Osteoblast (primary cell): ENCODE data around the gene OR2J3. TPM values are rescaled to one million over a fixed set of nuclear protein-coding genes. Genes with fewer than 3 reads are reported as not detected.

ENCODE experiments used
- DNase-seq: peaks from one replicate; pipeline ENCODE4 v3.0.0; 2011; ENCODE audit warnings: low spot score, mixed read lengths; ENCODE audit not compliant: insufficient read length; ENCODE audit errors: missing footprints
- H2AFZ ChIP-seq: 2 replicates; pipeline ENCODE4 v1.6.0; 2011; ENCODE audit warnings: mild to moderate bottlenecking, low read length
- H3K27ac ChIP-seq: 2 replicates; pipeline ENCODE4 v1.5.1; 2011; ENCODE audit warnings: mild to moderate bottlenecking, low read depth, low read length, moderate library complexity
- H3K27me3 ChIP-seq: 2 replicates; pipeline ENCODE4 v1.6.0; 2012; ENCODE audit warnings: mild to moderate bottlenecking, control low read depth, inconsistent platforms, low read length, moderate library complexity; ENCODE audit not compliant: insufficient read depth
- H3K36me3 ChIP-seq: 2 replicates; pipeline ENCODE4 v1.5.1; 2011; ENCODE audit warnings: mild to moderate bottlenecking, low read length, control low read depth, moderate library complexity; ENCODE audit not compliant: insufficient read depth
- H3K4me1 ChIP-seq: 2 replicates; pipeline ENCODE4 v1.5.1; 2011; ENCODE audit warnings: mild to moderate bottlenecking, low read length, control low read depth, moderate library complexity; ENCODE audit not compliant: insufficient read depth
- H3K4me2 ChIP-seq: 2 replicates; pipeline ENCODE4 v1.6.0; 2011; ENCODE audit warnings: mild to moderate bottlenecking, low read length; ENCODE audit not compliant: insufficient read depth
- H3K4me3 ChIP-seq: fragments of 200-600 bp; sonication (generic); 3 replicates; pipeline ENCODE4 v1.5.1; 2012; ENCODE audit warnings: mild to moderate bottlenecking, low read length, inconsistent platforms; ENCODE audit not compliant: insufficient read depth
- H3K79me2 ChIP-seq: 2 replicates; pipeline ENCODE4 v1.6.0; 2012; ENCODE audit warnings: mild to moderate bottlenecking, low read length, control low read depth, inconsistent platforms; ENCODE audit not compliant: insufficient read depth
- H3K9me3 ChIP-seq: 2 replicates; pipeline ENCODE4 v1.5.1; 2011; ENCODE audit warnings: low read depth, low read length, control low read depth
- H4K20me1 ChIP-seq: 2 replicates; pipeline ENCODE4 v1.6.0; 2012; ENCODE audit warnings: mild to moderate bottlenecking, low read length, control low read depth; ENCODE audit not compliant: insufficient read depth
- CTCF ChIP-seq: IDR thresholded peaks from 2 replicates; pipeline ENCODE4 v1.5.1; 2011; ENCODE audit warnings: mild to moderate bottlenecking, low read depth, low read length, moderate library complexity; ENCODE audit errors: extremely low read depth
- total RNA-seq: library from RNA; depleted of rRNA; stranded (reverse); fragments of >200 nt; gene quantifications from 2 replicates; pipeline ENCODE4 v1.2.3, GENCODE V29; 2012

Gene OR2J3
- total RNA-seq, 1 donor, result not detected

DNA sequence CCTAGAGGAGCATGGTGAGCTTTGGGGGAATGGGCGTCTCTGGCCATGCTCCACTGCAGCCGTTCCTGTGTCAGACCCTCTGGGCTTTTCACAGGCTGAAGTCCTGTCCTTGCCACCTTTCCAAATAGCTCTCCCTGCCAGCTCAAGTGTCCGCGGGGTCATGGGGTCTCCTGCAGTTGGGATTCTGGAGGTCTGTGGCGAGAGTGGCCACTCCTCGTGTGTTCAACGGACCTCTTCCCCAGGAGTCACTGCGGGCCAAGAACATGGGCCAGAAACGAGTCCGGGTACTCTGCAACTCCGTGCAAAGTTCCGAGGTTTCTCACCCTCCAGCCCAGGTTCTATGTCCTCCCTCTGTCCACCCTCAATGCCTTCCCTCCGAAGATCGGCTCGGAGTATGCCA, 25.4 kb upstream of the OR2J3 start:
- no peaks in the 10 kb centered on the region for H3K27me3 ChIP-seq
- DNase-seq, result no peak
- H3K36me3 ChIP-seq, result no peaks in the 10 kb centered on the region
- no peak for TF ChIP-seq CTCF
- H3K4me1 ChIP-seq, result no peaks in the 10 kb centered on the region
- H3K27ac ChIP-seq, result no peak overlapping the region
- H3K4me3 ChIP-seq, result no peak overlapping the region
- H4K20me1 ChIP-seq, result no peaks in the 10 kb centered on the region
- no peaks in the 10 kb centered on the region for H3K79me2 ChIP-seq
- no peaks in the 10 kb centered on the region for H3K9me3 ChIP-seq
- H3K4me2 ChIP-seq, result no peak overlapping the region
- no peak overlapping the region for H2AFZ ChIP-seq

GRCh38 chr6:29087213-29087612, 20.6 kb upstream of the OR2J3 start, which contains the start of gene OR2B3:
TSS of gene OR2B3 (minus strand) at chr6:29087313. CDS start at chr6:29087248, 65 bp downstream.
- no peak for DNase-seq
- Histone ChIP-seq H2AFZ (no peak within 1 kb of the TSS), H3K4me2 (no peak within 1 kb of the TSS), H3K4me3 (no peak within 1 kb of the TSS), H4K20me1 (no peaks in the 10 kb centered on the region), H3K27ac (no peak within 1 kb of the TSS), H3K36me3 (no peaks in the 10 kb centered on the region), H3K4me1 (no peaks in the 10 kb centered on the region), H3K79me2 (no peaks in the 10 kb centered on the region), H3K27me3 (no peaks in the 10 kb centered on the region), H3K9me3 (no peaks in the 10 kb centered on the region)
- TF ChIP-seq CTCF, result no peak

GRCh38 chr6:29092957-29093356, 14.9 kb upstream of the OR2J3 start:
- Histone ChIP-seq H3K27ac (no peak overlapping the region), H3K4me3 (no peak overlapping the region), H4K20me1 (no peaks in the 10 kb centered on the region), H3K36me3 (no peaks in the 10 kb centered on the region), H3K27me3 (no peaks in the 10 kb centered on the region), H3K79me2 (no peaks in the 10 kb centered on the region), H3K4me1 (no peaks in the 10 kb centered on the region), H3K9me3 (no peaks in the 10 kb centered on the region), H3K4me2 (no peak overlapping the region), H2AFZ (no peak overlapping the region)
- no peak for TF ChIP-seq CTCF
- no peak for DNase-seq

DNA sequence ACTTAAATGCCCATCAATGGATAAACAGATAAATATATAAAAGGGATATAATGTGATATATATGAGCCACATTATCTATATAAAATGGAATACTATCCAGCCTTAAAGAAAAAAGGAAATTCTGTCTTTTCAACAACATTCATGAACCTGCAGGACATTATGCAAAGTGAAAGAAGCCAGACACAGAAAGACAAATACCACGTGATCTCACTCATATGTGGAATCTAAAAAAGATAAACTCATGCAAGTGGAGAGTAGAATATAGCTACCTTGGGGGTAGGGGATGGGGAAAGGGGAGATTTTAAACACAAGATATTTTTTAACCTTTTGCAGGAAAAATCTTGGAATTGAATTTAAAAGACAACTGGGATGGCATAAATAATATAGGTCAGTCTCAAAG, 10.1 kb upstream of the OR2J3 start:
- Histone ChIP-seq H3K27ac (no peak overlapping the region), H3K4me1 (no peaks in the 10 kb centered on the region), H3K27me3 (no peaks in the 10 kb centered on the region), H3K79me2 (no peaks in the 10 kb centered on the region), H3K4me3 (no peak overlapping the region), H3K9me3 (no peaks in the 10 kb centered on the region), H3K36me3 (no peaks in the 10 kb centered on the region), H3K4me2 (no peak overlapping the region), H4K20me1 (no peaks in the 10 kb centered on the region), H2AFZ (no peak overlapping the region)
- TF ChIP-seq CTCF, result no peak
- DNase-seq, result no peak
